Effector CD4-positive, alpha-beta T cell (primary cell): ENCODE results near the gene HEXIM2.
"Not testable (repeated sequence)": the region's sequence is repeated elsewhere in the genome, so short reads cannot be mapped to it uniquely, and the experiment has no call there.

Source experiments
- DNase-seq: peaks from one replicate; pipeline ENCODE4 v3.0.0-alpha.2; 2020
- total RNA-seq: gene quantifications from one replicate; lab custom pipeline; 2026; lab: John Stamatoyannopoulos, UW

Gene HEXIM2
- total RNA-seq = 5.4 reads per million, percentile 21 among the genes with 10 or more reads in this experiment

- peak; percentile 94 for DNase-seq
These were observed at the start of gene HEXIM2 for GRCh38 chr17:45161288-45162024. Gene HEXIM2, plus strand, starts transcription at chr17:45161875. Its CDS starts 919 bp downstream, at chr17:45162794.

GRCh38 chr17:45112559-45113423 is 48.9 kb upstream of the HEXIM2 start:
- no peak for DNase-seq

GRCh38 chr17:45113424-45113754 is 48.3 kb upstream of the HEXIM2 start:
- DNase-seq = no peak

GRCh38 chr17:45114117-45114932 is 47.4 kb upstream of the HEXIM2 start:
- no peak for DNase-seq

- DNase-seq = no peak
These were observed 46.6 kb upstream of the HEXIM2 start for GRCh38 chr17:45115015-45115625.

GRCh38 chr17:45115871-45116270 is 45.8 kb upstream of the HEXIM2 start:
- DNase-seq = no peak

GRCh38 chr17:45116434-45117016 is 45.1 kb upstream of the HEXIM2 start:
- no peak for DNase-seq

GRCh38 chr17:45117334-45117733 is 44.3 kb upstream of the HEXIM2 start:
- no peak for DNase-seq

GRCh38 chr17:45117848-45118646 is 43.6 kb upstream of the HEXIM2 start:
- no peak for DNase-seq

GRCh38 chr17:45118691-45119090 is 43.0 kb upstream of the HEXIM2 start:
- DNase-seq = no peak

- DNase-seq = no peak
These were observed 41.7 kb upstream of the HEXIM2 start for GRCh38 chr17:45119964-45120363.

GRCh38 chr17:45120558-45120957 is 41.1 kb upstream of the HEXIM2 start:
- no peak for DNase-seq

- DNase-seq = no peak
These were observed 40.6 kb upstream of the HEXIM2 start for GRCh38 chr17:45121055-45121454.

GRCh38 chr17:45123076-45123770 is 38.5 kb upstream of the HEXIM2 start:
- DNase-seq = no peak

- DNase-seq = no peak
These were observed 37.5 kb upstream of the HEXIM2 start for GRCh38 chr17:45123930-45124796.

GRCh38 chr17:45124797-45125122 is 36.9 kb upstream of the HEXIM2 start:
- not testable (repeated sequence) for DNase-seq

- DNase-seq = no peak
These were observed 36.2 kb upstream of the HEXIM2 start for GRCh38 chr17:45125509-45125908.

GRCh38 chr17:45127207-45127547 is 34.5 kb upstream of the HEXIM2 start:
- no peak for DNase-seq

- DNase-seq = no peak
These were observed 34.0 kb upstream of the HEXIM2 start for GRCh38 chr17:45127548-45128300.
